Activated CD8-positive, alpha-beta memory T cell treated with anti-CD3 and anti-CD28 coated beads, Interleukin-2, amount 50 U/mL, for 1 hour (primary cell): ENCODE measurements around the gene TOP2A.
A peak's percentile ranks its signal among the peaks of the same experiment; 100 is the strongest.

Experiments
- DNase-seq: peaks from one replicate; pipeline ENCODE4 v3.0.0-alpha.2; 2020; ENCODE audit errors: extremely low read depth

The TOP2A gene

GRCh38 chr17:40358323-40359038 is 59.2 kb downstream of the TOP2A start:
- peak; percentile 65 for DNase-seq

DNA sequence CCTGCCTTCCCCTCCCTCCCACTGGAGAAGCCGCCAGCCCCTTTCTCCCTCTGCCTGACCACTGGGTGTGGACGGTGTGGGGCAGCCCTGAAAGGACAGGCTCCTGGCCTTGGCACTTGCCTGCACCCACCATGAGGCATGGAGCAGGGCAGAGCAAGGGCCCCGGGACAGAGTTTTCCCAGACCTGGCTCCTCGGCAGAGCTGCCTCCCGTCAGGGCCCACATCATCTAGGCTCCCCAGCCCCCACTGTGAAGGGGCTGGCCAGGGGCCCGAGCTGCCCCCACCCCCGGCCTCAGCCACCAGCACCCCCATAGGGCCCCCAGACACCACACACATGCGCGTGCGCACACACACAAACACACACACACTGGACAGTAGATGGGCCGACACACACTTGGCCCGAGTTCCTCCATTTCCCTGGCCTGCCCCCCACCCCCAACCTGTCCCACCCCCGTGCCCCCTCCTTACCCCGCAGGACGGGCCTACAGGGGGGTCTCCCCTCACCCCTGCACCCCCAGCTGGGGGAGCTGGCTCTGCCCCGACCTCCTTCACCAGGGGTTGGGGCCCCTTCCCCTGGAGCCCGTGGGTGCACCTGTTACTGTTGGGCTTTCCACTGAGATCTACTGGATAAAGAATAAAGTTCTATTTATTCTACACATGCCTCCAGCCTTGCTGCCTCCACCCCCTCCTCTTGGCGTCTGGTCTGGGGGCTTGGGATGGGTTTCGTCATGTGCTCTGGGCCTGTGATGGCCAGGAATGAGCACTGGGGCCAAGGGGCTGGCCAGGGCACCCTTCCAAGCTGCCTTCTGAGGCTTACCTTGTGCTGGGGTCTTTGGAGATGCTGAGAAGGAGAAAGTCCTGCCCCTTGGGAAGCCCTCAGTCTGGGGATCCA is 60.5 kb downstream of the TOP2A start:
- no peak for DNase-seq

DNA sequence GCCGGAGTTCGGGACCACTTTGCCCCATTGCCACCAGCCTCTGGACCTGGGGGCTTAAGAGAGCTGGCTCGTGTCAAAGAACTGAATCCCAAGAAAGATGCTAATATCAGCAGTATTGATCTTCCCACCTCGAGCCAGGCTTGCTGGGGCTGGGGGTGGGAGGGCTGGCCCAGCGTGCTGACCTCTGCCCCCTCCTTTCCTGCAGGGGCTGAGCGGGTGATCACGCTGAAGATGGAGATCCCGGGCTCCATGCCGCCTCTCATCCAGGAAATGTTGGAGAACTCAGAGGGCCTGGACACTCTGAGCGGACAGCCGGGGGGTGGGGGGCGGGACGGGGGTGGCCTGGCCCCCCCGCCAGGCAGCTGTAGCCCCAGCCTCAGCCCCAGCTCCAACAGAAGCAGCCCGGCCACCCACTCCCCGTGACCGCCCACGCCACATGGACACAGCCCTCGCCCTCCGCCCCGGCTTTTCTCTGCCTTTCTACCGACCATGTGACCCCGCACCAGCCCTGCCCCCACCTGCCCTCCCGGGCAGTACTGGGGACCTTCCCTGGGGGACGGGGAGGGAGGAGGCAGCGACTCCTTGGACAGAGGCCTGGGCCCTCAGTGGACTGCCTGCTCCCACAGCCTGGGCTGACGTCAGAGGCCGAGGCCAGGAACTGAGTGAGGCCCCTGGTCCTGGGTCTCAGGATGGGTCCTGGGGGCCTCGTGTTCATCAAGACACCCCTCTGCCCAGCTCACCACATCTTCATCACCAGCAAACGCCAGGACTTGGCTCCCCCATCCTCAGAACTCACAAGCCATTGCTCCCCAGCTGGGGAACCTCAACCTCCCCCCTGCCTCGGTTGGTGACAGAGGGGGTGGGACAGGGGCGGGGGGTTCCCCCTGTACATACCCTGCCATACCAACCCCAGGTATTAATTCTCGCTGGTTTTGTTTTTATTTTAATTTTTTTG is 61.6 kb downstream of the TOP2A start:
- DNase-seq, result no peak

DNA sequence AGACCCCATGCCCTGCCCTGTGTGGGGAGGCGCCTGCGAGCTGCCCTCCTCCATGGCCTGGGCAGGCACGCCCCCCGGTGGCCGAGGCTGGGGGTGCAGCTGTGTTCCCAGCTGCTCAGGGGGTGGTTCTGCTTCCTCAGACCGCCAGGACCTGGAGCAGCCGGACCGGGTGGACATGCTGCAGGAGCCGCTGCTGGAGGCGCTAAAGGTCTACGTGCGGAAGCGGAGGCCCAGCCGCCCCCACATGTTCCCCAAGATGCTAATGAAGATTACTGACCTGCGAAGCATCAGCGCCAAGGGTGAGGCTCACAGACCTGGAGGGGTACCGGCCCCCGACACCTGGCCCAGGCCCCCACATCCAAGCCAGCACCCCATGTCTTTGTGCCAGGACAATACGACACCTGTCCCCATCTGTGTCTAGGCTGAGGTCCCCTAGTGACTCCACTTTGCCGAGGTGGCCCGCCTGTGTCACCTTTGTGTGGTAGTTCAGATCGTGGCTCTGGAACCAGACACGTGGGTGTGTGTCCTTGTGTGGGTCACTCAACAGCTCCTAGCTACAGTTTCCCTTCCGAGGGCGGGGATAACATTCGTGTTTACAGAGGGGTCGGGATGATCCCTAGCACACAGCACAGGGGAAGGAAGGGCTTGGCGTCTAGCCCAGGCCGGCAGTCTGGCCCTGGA is 62.4 kb downstream of the TOP2A start:
- no peak for DNase-seq

DNA sequence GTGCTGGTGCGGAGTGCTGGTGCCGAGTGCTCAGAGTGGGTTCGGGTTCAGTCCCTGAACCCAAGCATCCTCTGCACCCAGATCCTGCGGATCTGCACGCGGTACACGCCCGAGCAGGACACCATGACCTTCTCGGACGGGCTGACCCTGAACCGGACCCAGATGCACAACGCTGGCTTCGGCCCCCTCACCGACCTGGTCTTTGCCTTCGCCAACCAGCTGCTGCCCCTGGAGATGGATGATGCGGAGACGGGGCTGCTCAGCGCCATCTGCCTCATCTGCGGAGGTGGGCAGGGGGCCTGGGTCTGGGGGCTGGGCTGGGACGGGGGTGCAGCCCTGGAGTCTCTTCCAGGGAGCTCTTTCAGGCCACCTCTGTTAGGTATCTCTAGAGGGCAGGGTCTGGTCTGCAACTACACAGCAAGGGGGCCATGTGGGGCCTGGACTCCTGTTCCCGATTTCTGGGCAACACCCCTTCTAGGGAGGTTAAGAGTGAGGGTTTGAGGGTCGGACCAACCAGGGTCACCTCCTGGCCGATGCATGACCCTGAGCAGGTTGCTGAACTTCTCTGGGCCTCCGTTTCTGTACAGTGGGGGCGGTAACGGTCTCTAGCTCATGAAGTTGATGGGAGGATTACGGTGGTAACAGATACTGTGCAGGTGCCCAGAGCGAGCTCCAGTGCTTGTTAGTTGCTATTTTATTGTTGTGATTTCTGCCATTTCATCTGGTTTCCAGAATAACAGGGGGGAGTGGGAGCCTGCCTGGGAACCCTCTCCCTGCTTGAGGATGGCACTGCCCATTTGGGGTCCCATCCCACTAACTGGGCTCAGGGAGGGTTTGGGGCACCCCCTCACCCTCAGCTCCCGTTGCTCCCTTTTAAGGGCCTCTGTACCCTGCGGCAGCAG is 63.2 kb downstream of the TOP2A start:
- no peak for DNase-seq

- no peak for DNase-seq
Measured at GRCh38 chr17:40352779-40353394, 64.8 kb downstream of the TOP2A start.

- DNase-seq, result no peak
Measured at GRCh38 chr17:40352237-40352778, 65.4 kb downstream of the TOP2A start.

- DNase-seq, result no peak
Measured at GRCh38 chr17:40351359-40352236, 66.1 kb downstream of the TOP2A start.

GRCh38 chr17:40350689-40351358 is 66.9 kb downstream of the TOP2A start:
- DNase-seq, result no peak

- DNase-seq, result no peak
Measured at GRCh38 chr17:40349895-40350688, 67.6 kb downstream of the TOP2A start.

DNA sequence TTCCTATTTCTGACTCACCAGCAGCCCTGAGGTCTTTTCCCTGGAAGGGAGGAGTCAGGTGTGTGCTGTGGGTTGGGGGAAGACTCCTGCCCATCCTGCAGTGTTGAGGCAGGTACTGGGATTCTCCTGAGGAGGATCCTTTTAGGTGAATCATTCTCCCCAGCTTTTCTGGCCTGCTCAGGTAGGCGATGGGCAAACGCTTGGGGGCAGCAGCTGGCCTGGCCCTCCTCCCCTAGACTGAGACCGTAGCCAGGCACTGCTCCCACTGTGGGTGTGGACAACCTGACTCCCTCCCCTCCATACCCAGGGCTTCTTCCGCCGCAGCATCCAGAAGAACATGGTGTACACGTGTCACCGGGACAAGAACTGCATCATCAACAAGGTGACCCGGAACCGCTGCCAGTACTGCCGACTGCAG is 68.2 kb downstream of the TOP2A start:
- DNase-seq, result no peak

DNA sequence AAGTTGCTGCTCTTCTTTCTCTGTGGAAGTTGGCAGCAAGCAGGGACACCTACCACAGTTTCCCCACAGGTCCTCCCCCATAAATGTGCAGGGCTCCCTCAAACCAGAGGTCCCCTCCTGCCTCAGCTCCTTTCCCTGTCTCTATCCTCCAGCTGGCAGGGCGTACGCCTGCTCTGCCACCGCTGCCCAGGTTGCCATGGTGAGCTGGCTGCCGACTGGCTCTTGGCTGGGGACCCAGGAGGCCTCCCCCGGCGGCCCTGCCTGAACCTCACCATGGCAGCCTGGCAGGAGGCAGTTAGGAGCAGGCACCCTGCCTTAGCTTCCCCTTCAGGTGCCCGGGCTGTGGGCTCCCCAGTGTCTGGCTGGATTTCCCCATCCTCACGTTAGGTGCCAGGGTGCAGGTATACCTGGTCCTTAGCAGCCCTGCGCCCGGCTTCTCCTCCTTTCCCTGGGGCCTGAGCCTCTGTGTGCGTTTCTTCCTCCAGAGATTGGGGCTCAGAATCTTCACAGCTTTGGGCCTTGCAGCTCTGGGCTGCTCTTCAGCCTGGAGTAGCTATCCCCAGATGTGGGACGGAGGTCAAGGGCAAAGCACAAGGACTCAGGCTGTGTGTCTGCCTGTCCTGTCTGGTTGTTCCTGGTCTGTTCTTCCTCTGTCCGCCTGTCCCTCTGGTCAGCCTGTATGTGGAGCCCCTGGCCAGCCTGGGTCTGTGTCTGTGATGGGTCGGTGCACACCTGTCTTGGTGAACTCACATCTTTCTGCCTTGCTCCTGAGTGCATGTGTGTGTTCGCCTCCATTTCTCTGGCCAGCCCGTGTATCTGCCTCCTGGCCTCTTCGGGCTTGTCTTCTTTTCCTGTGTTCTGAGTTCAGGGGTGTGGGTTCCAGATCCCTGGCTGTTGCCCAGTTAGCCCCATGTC is 68.9 kb downstream of the TOP2A start:
- DNase-seq, result no peak

- DNase-seq, result no peak
Measured at GRCh38 chr17:40348136-40348504, 69.6 kb downstream of the TOP2A start.

DNA sequence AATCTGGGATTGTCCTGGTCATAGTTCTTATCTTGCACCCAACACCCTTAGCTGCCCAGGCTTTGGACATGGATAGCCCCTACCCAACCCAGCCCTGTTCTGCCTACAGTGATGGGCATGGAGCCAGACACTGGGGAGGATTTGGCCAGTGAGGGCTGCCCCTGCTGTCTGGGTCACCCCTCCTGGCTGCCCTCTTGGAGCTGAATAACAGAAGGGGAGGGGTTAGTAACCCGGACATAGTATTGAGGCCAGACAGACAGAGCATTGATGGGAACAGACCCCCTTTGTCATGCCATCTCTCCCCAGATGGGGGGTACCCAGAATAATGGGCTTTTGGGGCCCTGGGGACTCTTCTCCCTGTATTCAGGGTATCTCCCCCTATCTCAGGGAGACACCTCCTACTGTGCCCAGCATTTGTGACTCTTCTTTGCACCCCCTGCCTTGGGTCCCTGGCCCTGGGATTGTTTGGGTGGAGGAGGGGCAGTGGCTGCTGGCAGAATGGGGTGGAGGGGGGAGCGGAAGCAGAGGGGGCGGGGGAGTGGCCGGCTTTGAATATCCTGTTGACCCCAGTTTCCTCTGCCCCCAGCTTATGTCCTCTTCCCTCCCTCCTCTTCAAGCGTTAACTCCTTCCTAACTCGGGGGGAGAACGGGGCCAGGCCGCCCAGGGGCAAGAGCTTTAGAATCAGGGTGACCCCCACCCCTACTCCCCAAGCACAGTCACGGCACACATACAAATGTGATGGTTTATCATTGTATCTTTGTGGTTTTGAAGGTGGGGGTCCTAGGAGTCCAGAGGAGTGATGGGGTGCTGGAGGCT is 70.2 kb downstream of the TOP2A start:
- no peak for DNase-seq

DNA sequence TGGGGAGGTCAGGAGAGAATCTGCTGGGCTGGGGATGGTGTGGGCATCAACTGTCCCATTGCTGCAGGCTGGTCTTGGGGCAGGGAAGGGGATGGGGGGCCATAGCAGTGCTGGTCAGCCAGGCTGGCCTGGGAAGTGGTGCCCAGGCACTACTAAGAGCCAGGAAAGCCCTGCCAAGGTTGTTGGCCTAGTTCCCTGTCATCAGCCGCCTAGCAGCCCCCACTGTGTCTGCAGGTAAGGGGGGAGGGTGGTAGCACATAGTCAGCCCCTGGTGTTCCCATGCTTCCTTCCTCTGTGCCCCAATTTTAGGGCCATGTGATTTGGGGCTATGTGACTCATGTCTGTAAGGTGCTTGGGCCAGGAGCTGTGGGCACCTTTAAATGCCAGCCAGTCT is 70.9 kb downstream of the TOP2A start:
- DNase-seq, result no peak
